IPS-11a (cell line): ENCODE measurements around the gene VPS11.
"Not testable (repeated sequence)": the region's sequence is repeated elsewhere in the genome, so short reads cannot be mapped to it uniquely, and the experiment has no call there.

Experiments used
- H3K4me3 ChIP-seq: one replicate; pipeline ENCODE4 v1.5.1; 2013; ENCODE audit warnings: low read depth, low read length, control low read depth

The VPS11 gene

DNA sequence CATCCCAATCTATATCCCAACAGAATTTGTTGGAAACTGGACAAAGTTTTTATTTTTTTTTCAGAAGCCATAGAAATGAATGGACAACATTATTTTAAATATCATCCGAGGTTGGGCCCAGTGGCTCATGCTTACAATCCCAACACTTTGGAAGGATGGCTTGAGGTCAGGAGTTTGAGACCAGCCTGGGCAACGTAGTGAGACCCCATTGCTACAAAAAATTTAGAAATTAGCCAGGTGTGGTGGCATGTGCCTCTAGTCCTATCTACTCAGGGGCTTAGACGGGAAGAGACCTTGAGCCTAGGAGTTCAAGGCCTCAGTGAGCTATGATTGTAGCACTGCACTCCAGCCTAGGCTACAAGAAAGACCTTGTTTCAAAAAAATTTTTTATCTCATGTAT is 32.8 kb upstream of the VPS11 start:
- H3K4me3 ChIP-seq = no peak overlapping the region

DNA sequence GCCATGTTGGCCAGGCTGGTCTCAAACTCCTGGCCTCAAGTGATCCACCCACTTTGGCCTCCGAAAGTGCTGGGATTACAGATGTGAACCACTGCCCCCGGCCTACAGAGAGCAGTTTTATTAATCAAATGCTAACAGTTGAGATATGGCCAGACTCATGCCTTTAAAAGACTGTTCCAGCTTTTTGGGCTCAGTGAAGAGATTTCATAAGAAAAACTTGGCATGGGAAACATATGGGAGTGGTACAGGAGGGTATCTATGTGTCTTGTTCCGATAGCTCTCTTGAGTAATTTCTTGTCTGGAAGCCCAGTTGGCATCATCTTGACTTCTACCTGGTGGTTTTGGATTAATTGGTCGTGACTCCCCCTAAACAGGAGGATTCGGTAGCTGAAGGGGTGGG is 28.7 kb upstream of the VPS11 start:
- H3K4me3 ChIP-seq = no peak overlapping the region

DNA sequence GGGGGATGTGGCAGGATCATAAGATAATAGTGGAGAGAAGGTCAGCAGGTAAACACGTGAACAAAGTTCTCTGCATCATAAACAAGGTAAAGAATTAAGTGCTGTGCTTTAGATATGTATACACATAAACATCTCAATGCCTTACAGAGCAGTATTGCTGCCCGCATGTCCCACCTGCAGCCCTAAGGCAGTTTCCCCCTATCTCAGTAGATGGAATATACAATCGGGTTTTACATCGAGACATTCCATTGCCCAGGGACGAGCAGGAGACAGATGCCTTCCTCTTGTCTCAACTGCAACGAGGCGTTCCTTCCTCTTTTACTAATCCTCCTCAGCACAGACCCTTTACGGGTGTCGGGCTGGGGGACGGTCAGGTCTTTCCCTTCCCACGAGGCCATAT is 28.1 kb upstream of the VPS11 start:
- H3K4me3 ChIP-seq = not testable (repeated sequence)

DNA sequence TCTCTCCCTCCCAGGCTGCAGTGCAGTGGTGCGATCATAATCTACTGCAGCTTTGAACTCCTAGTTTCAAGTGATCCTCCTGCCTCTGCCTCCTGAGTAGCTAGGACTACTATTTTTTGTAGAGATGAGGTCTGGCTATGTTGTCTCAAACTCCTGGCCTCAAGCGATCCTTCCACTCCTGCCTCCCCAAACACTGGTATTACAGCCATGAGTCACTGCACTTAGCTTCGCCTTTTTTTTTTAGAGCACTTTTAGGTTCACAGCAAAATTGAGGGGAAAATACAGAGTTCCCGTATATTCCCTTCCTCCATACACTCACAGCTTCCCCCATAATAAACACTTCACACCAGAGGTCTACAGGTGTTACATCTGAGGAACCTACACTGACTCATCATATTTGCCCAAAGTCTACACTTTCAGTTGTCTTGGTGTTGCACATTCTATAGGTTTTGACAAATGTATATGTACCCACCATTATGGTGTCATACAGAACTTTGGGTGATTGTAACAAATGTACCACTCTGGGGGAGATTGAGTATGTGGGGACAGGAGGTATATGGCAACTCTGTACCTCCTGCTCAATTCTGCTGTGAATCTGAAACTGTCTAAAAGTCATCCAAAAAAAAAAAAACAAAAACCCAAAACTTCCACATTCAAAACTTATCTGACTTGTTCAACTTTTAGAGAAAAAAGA is 25.6 kb upstream of the VPS11 start:
- no peak overlapping the region for H3K4me3 ChIP-seq

DNA sequence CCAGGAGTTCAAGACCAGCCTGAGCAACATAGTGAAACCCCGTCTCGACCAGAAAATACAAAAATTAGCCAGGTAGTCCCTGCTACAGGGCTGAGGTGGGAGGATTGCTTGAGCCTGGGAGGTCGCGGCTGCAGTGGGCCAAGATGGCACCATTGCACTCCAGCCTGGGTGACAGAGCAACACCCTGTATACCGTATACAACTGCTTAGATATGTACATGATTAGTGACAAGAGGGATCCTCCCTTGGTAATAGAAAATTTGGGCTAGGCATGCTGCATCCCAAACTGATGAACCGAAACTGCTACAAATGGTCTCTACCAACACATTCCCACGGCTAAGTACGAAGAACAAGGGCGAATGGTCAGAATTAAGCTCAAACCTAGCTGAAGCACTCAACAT is 24.7 kb upstream of the VPS11 start:
- no peak overlapping the region for H3K4me3 ChIP-seq

DNA sequence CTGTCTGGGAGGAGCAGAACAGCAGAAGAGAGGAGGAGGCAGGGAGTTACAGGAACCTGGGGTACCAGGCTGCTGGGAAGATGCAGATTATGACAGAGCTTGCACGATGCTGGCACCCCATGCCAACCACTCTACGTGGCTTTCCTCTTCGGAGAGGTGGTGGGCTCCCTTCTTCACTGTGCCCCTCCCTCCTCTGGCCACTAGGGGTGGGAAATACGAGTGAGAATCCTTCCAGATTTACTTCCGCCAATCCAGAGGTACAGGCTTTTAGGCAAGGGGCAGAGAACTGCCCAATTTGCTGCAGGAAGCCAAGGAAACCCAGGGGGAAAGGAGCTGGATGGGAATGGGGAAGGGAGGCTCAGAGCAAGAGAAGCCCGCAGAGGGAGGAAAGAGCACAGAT is 22.9 kb upstream of the VPS11 start:
- H3K4me3 ChIP-seq = no peak overlapping the region

DNA sequence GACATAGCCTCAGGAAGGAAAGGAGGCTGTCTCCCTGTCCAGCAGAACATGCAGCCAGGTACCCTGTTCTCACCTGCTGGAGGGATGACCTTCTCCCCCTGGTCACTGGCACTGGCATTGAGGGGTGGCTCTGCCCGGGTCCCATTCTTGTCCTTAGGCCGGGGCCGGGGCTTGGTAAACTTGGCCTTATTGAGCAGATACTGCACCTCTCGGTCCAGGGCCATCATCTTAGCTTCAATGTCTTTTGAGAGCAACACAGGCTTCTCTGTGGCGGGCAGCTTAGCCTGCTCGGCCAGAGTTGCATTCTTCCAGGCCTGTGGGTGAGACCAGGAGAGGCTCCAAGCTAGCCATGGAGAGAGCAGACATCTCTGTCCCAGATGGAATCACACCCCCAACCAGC is 21.1 kb upstream of the VPS11 start:
- H3K4me3 ChIP-seq = no peak overlapping the region

DNA sequence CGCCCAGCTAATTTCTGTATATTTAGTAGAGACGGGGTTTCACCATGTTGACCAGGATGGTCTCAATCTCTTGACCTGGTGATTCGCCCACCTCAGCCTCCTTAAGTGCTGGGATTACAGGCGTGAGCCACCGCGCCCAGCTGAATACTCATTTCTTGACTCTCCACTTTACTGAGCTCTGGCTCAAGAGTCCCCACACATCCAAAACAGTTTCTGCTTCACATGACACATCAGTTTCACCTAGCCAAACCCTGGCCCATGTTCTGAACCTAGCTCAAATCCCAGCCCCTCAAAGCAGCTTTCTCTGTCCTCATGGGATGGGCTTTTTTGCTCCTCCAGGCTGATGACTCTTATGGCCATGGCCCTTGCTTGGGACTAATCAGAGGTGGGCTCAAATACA is 20.4 kb upstream of the VPS11 start:
- no peak overlapping the region for H3K4me3 ChIP-seq

DNA sequence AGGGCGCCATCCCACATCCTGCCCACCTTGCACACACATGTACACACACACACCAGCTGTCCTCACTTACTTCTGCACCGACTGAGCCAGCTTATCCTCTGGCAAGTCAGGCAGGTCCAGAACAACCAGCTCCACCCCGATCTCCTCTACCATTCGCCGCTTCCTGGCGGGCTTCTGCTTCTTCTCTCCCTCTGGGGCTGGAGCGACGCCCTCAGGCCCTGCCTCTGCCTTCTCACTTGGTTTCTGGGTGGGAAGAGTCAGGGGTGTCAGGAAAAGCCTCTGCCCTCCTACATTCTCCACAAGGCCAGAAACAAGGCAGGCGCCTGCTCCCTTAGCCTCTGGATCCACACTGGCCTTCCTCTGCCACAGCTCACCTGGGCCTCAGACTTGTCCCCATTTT is 19.0 kb upstream of the VPS11 start:
- H3K4me3 ChIP-seq = no peak overlapping the region

DNA sequence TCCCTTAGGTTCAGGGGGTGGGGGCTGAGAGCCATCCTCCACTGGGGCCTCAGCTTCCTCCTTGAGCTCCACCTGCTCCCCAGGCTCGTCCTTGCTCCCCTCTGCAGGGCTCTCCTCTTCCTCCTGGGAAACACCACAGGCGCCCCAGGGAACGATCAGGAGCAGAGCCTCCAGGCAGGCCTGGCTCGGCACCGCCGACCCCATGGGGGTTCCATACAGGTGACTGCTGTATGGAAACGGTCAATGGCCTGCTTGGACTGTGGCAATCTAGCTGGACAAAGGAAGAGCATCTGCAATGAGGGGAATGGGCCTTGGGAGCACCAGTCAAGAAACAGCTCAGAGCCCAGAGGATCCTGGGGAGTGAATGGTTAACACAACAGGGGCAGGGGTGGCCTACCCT is 18.5 kb upstream of the VPS11 start:
- no peak overlapping the region for H3K4me3 ChIP-seq

DNA sequence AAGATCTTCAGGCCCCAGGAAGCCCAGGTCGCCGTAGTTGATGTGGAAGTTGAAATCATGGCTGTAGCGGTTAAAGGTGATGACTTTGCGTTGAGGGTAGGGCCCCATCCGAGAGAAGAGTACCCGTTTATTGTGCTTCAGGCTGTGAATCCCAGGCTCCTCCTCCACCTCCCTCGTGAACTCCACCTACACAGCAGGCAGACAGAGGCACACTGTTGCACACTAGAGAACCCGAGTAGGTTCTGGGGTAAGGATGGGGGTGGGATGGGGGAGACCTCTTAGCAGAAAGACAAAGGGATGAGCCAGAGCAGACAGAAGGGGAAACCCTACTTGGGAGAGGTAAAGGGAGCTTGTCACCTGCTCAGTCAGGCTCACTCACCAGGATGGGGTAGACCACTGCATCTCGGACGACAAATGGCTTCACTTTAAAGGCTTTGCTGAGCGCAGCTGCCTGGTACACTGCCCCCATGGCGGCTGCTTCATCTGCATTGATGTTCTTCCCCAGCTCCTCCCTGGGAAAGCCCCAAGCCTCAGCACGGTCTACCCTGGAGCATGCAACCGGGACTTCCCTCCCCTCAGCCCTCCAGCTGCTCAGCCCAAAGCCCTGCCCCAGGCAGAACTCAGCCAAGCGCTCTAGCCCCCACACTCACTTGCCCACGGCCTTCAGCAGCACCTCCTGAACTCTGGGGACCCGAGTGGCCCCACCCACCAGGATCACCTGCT is 16.0 kb upstream of the VPS11 start:
- H3K4me3 ChIP-seq = no peak overlapping the region

DNA sequence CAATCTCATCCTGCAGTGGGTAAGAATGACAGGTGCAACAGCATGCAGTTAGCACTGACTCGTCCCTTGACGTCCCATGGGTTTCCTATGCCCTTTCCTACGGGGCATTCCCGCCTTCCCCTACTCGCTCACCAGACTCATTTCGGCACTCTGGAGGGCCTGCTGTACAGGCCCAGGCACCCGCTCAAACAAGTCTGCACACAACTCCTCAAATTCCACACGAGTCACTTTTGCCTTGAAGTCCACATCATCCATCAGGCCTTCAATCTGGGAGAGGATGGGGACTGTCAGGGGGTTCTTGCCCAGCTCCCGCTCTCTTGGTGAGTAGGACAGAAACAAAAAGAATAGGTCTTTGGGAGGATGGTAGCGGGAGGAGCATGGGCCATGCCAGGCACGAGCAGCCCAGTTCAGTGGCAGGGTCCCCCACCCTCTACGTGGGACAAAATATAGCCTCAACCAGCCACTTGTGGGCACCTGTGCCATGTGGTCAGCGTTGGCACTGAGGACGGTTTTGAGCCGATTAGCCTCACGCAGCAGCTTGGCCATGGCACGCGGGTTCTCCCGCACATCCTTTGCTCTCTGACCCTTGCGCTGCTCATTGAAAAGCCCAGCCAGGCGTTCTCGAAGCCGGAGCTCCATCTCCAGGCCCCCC is 15.3 kb upstream of the VPS11 start:
- H3K4me3 ChIP-seq = no peak overlapping the region

DNA sequence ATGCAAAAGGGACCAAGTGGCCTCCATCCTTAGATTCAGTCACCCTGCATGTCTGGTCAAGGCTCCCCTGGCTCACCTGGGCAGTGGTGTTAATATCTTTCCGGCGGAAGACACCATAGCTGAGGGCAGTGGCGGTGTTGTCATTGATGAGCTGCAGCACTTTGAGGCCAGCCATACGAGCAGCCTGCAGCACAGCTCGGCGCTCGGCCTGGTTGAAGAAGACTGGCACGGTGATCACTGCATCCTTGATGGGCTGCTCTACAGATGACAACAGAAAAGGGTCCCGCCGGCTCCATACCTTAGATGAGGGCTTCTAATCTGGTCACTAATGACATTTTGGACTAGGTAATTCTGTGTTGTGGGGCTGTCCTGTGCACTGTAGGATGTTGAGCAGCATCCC is 13.2 kb upstream of the VPS11 start:
- no peak overlapping the region for H3K4me3 ChIP-seq

DNA sequence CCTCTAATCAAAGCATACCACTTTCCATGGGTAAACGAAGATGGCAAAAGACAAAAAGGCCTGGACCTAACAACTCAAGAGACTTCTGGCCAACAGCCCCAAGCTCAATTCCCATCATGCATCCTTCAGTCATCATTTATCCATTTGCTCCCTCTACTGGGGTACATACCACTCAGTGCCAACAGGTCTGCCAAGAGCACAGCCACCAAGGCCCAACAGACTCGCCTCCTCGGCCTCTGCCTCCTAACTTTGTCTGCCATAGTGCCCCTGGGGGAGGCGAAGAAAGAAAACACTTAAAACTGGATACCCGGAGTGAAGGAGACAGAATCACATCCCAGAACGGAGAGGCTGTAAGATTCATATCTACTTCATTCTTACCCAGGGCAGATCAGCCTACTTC is 11.7 kb upstream of the VPS11 start:
- peak overlapping the region; percentile 77 for H3K4me3 ChIP-seq

DNA sequence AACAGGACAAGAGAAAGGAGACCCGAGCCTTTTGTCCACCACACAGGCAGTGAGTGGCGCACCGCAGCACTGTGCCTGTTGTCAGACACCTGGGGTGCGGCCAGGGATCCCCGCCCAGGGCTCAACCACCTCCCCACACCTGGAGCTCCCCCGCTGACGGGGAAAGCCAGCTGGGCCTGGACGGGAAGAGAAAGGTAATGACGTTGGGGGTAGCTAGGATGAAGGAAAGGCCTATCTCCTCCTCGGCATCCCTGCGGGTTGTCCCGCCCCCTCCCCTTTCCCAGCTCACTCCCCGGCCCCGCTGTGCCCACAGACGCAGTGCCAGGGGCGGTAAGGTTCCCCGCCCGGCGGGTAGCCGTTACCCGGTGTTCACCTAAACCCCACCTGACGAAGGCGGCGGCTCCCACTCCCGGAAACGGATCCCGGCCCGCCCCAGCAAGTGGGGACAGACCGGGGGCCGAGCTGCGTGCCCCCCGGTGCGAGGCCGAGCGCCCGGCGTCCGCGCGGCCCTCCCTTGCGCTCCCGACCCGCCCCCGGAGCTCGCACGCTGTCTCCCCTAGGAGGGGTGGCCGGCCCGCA is 11.1 kb upstream of the VPS11 start:
- H3K4me3 ChIP-seq = peak overlapping the region; percentile 77

DNA sequence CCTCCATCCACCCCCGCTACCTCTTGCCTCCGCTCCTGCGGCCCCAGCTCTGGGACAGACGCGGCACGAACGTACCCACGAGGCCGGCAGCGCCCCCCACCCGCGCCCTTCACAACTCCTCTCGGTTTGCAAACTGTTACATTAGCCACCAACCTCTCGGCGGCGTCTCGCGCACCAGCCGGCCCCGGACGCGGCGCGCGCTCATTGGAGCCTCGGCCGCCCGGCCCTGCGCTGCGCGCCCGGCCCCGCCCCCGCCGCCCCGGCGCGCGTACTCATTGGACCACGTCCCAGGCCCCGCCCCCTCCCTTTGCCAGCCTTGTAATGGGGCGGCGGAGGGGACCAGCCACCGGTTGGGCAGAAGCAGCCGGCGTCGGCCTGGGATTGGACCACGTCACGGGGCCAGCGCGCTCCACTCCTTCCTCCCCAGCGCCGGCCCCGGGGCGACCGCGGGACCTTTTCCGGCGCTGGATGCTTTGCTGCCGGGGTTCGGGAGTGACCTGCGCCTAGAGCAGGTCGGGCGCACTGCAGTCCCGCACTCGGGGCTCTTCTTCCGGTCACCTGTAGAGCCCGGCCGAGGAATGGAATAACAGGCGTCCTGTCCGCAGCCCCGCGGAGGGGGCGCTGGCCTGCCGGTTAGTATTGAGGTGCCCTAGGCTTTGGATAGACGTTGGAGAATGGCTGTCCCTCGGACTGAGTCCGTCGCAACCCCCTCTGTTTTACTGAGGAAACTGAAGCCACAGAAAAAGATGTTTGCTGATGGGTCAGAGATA is 10.4 kb upstream of the VPS11 start, which contains the start of gene HYOU1:
Gene HYOU1, minus strand, starts transcription at position 206 of the 770 bp plus-strand sequence. CDS start 1,045 bp downstream, outside the sequence.
- peak within 1 kb of the TSS; percentile 82 for H3K4me3 ChIP-seq

DNA sequence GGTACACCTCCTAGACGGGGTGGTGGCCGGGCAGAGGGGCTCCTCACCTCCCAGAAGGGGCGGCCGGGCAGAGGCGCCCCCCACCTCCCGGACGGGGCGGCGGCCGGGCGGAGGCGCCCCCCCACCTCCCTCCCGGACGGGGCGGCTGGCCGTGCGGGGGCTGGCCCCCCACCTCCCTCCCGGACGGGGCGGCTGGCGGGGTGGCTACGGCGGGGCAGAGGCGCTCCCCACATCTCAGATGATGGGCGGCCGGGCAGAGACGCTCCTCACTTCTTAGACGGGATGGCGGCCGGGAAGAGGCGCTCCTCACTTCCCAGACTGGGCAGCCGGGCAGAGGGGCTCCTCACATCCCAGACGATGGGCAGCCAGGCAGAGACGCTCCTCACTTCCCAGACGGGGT is 8.5 kb upstream of the VPS11 start:
- not testable (repeated sequence) for H3K4me3 ChIP-seq

DNA sequence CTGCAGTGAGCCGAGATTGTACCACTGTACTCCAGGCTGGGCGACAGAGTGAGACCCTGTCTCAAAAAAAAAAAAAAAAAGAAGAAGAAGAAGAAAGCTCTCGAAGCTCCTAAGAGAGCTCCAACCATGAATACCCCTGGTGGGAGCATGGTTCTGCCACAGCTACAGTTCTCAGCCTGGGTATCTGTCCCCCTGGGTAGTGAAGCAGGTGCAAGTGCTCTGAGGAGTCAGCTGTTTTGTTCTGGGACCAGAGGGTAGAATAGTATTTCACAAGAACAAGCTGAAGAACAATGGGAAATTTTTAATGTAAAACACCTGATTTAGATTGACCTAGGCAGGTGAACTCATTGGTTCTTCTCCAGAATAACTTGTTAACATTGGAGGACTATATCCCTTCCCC is 6.4 kb upstream of the VPS11 start:
- H3K4me3 ChIP-seq = no peak overlapping the region

DNA sequence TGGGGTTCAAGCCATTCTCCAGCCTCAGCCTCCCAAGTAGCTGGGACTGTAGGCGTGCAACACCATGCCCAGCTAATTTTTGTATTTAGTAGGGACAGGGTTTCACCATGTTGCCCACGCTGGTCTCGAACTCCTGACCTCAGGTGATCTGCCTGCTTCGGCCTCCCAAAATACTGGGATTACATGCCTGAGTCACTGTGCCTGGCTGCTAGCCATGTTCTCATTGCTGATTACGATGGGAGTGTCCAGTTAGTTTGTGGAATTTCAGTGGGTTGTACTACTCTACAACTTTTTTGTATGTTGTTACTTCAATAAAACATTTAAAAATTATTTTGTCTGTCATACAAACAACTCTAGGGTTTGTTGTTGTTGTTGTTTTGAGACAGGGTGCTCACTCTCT is 4.8 kb upstream of the VPS11 start:
- no peak overlapping the region for H3K4me3 ChIP-seq

DNA sequence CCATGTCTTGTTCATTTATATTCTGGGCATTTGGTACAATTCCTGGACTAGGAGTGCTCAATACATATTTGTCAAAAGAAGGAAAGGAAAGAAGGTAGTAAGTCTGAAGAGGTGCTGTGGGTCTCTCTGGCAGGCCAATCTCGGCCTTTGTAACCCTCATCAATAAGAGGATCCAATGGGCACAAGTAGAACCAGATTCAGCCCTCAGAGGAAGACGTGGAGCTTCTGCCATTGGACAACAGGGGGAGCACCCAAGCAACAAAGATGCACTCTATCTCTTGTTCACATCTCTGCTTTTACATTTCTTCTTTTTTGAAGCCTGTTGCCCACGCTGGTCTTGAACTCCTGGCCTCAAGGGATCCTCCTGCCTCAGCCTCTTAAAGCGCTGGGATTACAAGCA is 2.2 kb upstream of the VPS11 start:
- H3K4me3 ChIP-seq = no peak overlapping the region

DNA sequence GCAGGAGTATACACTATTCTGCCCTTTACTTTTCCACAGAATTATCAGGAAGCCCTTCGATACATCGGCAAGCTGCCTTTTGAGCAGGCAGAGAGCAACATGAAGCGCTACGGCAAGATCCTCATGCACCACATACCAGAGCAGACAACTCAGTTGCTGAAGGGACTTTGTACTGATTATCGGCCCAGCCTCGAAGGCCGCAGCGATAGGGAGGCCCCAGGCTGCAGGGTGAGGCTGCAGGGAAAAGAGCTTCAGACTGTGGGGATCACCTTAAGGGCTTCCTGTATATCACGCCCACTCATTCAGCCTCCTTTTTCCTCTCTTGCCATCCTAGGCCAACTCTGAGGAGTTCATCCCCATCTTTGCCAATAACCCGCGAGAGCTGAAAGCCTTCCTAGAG is 10.2 kb downstream of the VPS11 start:
- H3K4me3 ChIP-seq = no peak overlapping the region
